ENCODE data around the gene CASS4.

The CASS4 gene

GRCh38 chr20:56451056-56451765, 39.2 kb downstream of the CASS4 start:
- intact Hi-C loops (cut with micrococcal nuclease): no loop called here
- H3K27me3 Mint-ChIP-seq: no peaks in the 10 kb centered on the region
- peaks cover 88% of the 10 kb centered on the region for H3K36me3 Mint-ChIP-seq (ENCODE audit: low read depth)
- H3K27ac Mint-ChIP-seq: no peak overlapping the region
- no peaks in the 10 kb centered on the region for H3K9me3 Mint-ChIP-seq
- no peak overlapping the region for H3K4me3 Mint-ChIP-seq
- H3K4me1 Mint-ChIP-seq (ENCODE audit: low read depth): peaks cover 9% of the 10 kb centered on the region

GRCh38 chr20:56453352-56453751, 41.3 kb downstream of the CASS4 start:
- Mint-ChIP-seq H3K4me3 (no peak overlapping the region), H3K9me3 (no peaks in the 10 kb centered on the region), H3K27ac (peak overlapping the region; percentile 78), H3K4me1 (ENCODE audit: low read depth) (peaks cover 17% of the 10 kb centered on the region), H3K27me3 (no peaks in the 10 kb centered on the region), H3K36me3 (ENCODE audit: low read depth) (peaks cover 83% of the 10 kb centered on the region)
- intact Hi-C loops (cut with micrococcal nuclease): no loop called here

- H3K9me3 Mint-ChIP-seq: no peaks in the 10 kb centered on the region
- no peaks in the 10 kb centered on the region for H3K27me3 Mint-ChIP-seq
- intact Hi-C loops (cut with micrococcal nuclease): no loop called here
- H3K36me3 Mint-ChIP-seq (ENCODE audit: low read depth): peaks cover 84% of the 10 kb centered on the region
- peak overlapping the region; percentile 27 for H3K27ac Mint-ChIP-seq
- H3K4me1 Mint-ChIP-seq (ENCODE audit: low read depth): peaks cover 17% of the 10 kb centered on the region
- H3K4me3 Mint-ChIP-seq: no peak overlapping the region
Measured at GRCh38 chr20:56454754-56455153, 42.7 kb downstream of the CASS4 start.

- no peak overlapping the region for H3K4me3 Mint-ChIP-seq
- no peak overlapping the region for H3K27ac Mint-ChIP-seq
- intact Hi-C loops (cut with micrococcal nuclease): no loop called here
- no peaks in the 10 kb centered on the region for H3K9me3 Mint-ChIP-seq
- no peaks in the 10 kb centered on the region for H3K27me3 Mint-ChIP-seq
- peaks cover 71% of the 10 kb centered on the region for H3K36me3 Mint-ChIP-seq (ENCODE audit: low read depth)
- peaks cover 30% of the 10 kb centered on the region for H3K4me1 Mint-ChIP-seq (ENCODE audit: low read depth)
Measured at GRCh38 chr20:56458206-56458821, 46.3 kb downstream of the CASS4 start.

- H3K27ac Mint-ChIP-seq: no peak overlapping the region
- H3K4me1 Mint-ChIP-seq (ENCODE audit: low read depth): peaks cover 38% of the 10 kb centered on the region
Measured at GRCh38 chr20:56460459-56460858, 48.4 kb downstream of the CASS4 start.

GRCh38 chr20:56461576-56461975, 49.5 kb downstream of the CASS4 start:
- H3K4me1 Mint-ChIP-seq (ENCODE audit: low read depth): peaks cover 43% of the 10 kb centered on the region
- H3K9me3 Mint-ChIP-seq: no peaks in the 10 kb centered on the region
- no peaks in the 10 kb centered on the region for H3K27me3 Mint-ChIP-seq
- intact Hi-C loops (cut with micrococcal nuclease): no loop called here
- no peak overlapping the region for H3K4me3 Mint-ChIP-seq
- peaks cover 46% of the 10 kb centered on the region for H3K36me3 Mint-ChIP-seq (ENCODE audit: low read depth)
- H3K27ac Mint-ChIP-seq: no peak overlapping the region

More at GRCh38 chr20:56460459-56460858, 48.4 kb downstream of the CASS4 start:
- H3K27me3 Mint-ChIP-seq: no peaks in the 10 kb centered on the region
- intact Hi-C loops (cut with micrococcal nuclease): no loop called here
- H3K4me3 Mint-ChIP-seq: no peak overlapping the region
- peaks cover 57% of the 10 kb centered on the region for H3K36me3 Mint-ChIP-seq (ENCODE audit: low read depth)
- no peaks in the 10 kb centered on the region for H3K9me3 Mint-ChIP-seq

GRCh38 chr20:56463428-56463827, 51.4 kb downstream of the CASS4 start:
- Mint-ChIP-seq H3K9me3 (no peaks in the 10 kb centered on the region), H3K4me1 (ENCODE audit: low read depth) (peaks cover 50% of the 10 kb centered on the region), H3K27ac (peak overlapping the region; percentile 79), H3K4me3 (no peak overlapping the region), H3K27me3 (no peaks in the 10 kb centered on the region), H3K36me3 (ENCODE audit: low read depth) (peaks cover 34% of the 10 kb centered on the region)
- intact Hi-C loops (cut with micrococcal nuclease): no loop called here

- intact Hi-C loops (cut with micrococcal nuclease): no loop called here
- Mint-ChIP-seq H3K4me1 (ENCODE audit: low read depth) (peaks cover 72% of the 10 kb centered on the region), H3K9me3 (no peaks in the 10 kb centered on the region), H3K36me3 (ENCODE audit: low read depth) (peaks cover 30% of the 10 kb centered on the region), H3K4me3 (no peak overlapping the region), H3K27ac (peak overlapping the region; percentile 83), H3K27me3 (no peaks in the 10 kb centered on the region)
Measured at GRCh38 chr20:56465997-56466396, 53.9 kb downstream of the CASS4 start.

- Mint-ChIP-seq H3K4me1 (ENCODE audit: low read depth) (peaks cover 74% of the 10 kb centered on the region), H3K27me3 (no peaks in the 10 kb centered on the region)
- intact Hi-C loops (cut with micrococcal nuclease): loop anchor here (1.0 to 2.0 kb wide), 3 partner anchors 55 to 76 kb away; partner anchors contain the start of genes AURKA, CASS4 and CSTF1
Measured at GRCh38 chr20:56467968-56468315, 55.9 kb downstream of the CASS4 start.

GRCh38 chr20:56468316-56469076, 56.4 kb downstream of the CASS4 start, which contains the start of gene RTF2:
Gene RTF2 (plus strand): TSS chr20:56468627. CDS start chr20:56468698, 71 bp downstream.
- intact Hi-C loops (cut with micrococcal nuclease): loop anchor here (1.0 to 2.0 kb wide), 3 partner anchors 56 to 76 kb away; partner anchors contain the start of genes AURKA, CASS4 and CSTF1
- peaks cover 68% of the 10 kb centered on the region for H3K4me1 Mint-ChIP-seq (ENCODE audit: low read depth)
- peak within 1 kb of the TSS; percentile 100 for H3K4me3 Mint-ChIP-seq
- no peaks in the 10 kb centered on the region for H3K9me3 Mint-ChIP-seq
- no peaks in the 10 kb centered on the region for H3K27me3 Mint-ChIP-seq
- H3K36me3 Mint-ChIP-seq (ENCODE audit: low read depth): peaks cover 45% of the 10 kb centered on the region
- peak within 1 kb of the TSS; percentile 99 for H3K27ac Mint-ChIP-seq

More at GRCh38 chr20:56467968-56468315, 55.9 kb downstream of the CASS4 start:
- Mint-ChIP-seq H3K9me3 (no peaks in the 10 kb centered on the region), H3K36me3 (ENCODE audit: low read depth) (peaks cover 39% of the 10 kb centered on the region), H3K4me3 (peak overlapping the region; percentile 100), H3K27ac (peak overlapping the region; percentile 99)

GRCh38 chr20:56469077-56469449, 57.0 kb downstream of the CASS4 start:
- H3K36me3 Mint-ChIP-seq (ENCODE audit: low read depth): peaks cover 50% of the 10 kb centered on the region
- H3K27ac Mint-ChIP-seq: peak overlapping the region; percentile 99
- intact Hi-C loops (cut with micrococcal nuclease): loop anchor here (2.0 kb wide), 2 partner anchors 56 to 68 kb away; partner anchors contain the start of gene CASS4
- peaks cover 63% of the 10 kb centered on the region for H3K4me1 Mint-ChIP-seq (ENCODE audit: low read depth)
- no peaks in the 10 kb centered on the region for H3K9me3 Mint-ChIP-seq
- peak overlapping the region; percentile 100 for H3K4me3 Mint-ChIP-seq
- no peaks in the 10 kb centered on the region for H3K27me3 Mint-ChIP-seq

GRCh38 chr20:56483970-56484369, 71.9 kb downstream of the CASS4 start:
- intact Hi-C loops (cut with micrococcal nuclease): no loop called here
- H3K4me1 Mint-ChIP-seq (ENCODE audit: low read depth): peaks cover 43% of the 10 kb centered on the region
- peak overlapping the region; percentile 65 for H3K27ac Mint-ChIP-seq
- H3K27me3 Mint-ChIP-seq: no peaks in the 10 kb centered on the region
- H3K36me3 Mint-ChIP-seq (ENCODE audit: low read depth): peaks cover 94% of the 10 kb centered on the region
- no peaks in the 10 kb centered on the region for H3K9me3 Mint-ChIP-seq
- H3K4me3 Mint-ChIP-seq: peak overlapping the region; percentile 39

- Mint-ChIP-seq H3K4me1 (ENCODE audit: low read depth) (peaks cover 38% of the 10 kb centered on the region), H3K27ac (peak overlapping the region; percentile 63), H3K27me3 (no peaks in the 10 kb centered on the region), H3K9me3 (no peaks in the 10 kb centered on the region), H3K4me3 (no peak overlapping the region), H3K36me3 (ENCODE audit: low read depth) (peaks cover 94% of the 10 kb centered on the region)
- intact Hi-C loops (cut with micrococcal nuclease): no loop called here
Measured at GRCh38 chr20:56487216-56487615, 75.2 kb downstream of the CASS4 start.

- H3K27me3 Mint-ChIP-seq: no peaks in the 10 kb centered on the region
- no peaks in the 10 kb centered on the region for H3K9me3 Mint-ChIP-seq
- no peak overlapping the region for H3K4me3 Mint-ChIP-seq
- peaks cover 99% of the 10 kb centered on the region for H3K36me3 Mint-ChIP-seq (ENCODE audit: low read depth)
- intact Hi-C loops (cut with micrococcal nuclease): no loop called here
- H3K27ac Mint-ChIP-seq: no peak overlapping the region
- H3K4me1 Mint-ChIP-seq (ENCODE audit: low read depth): peaks cover 30% of the 10 kb centered on the region
Measured at GRCh38 chr20:56488566-56488965, 76.5 kb downstream of the CASS4 start.

Data from dendritic cell treated with granulocyte-macrophage colony-stimulating factor and Interleukin-4, amounts not matched to agents 40 ng/mL and 50 ng/mL, for 4 days (primary cell).